ENCODE measurements around the gene FKBP14.

Gene FKBP14

GRCh38 chr7:30019960-30020359 lies 6.5 kb downstream of the FKBP14 start:
- no peak for TF ChIP-seq RARB (CRISPR knock-in tag; IDR thresholded peaks at IDR 0.05)
- TF ChIP-seq SNAI2 (CRISPR knock-in tag; IDR thresholded peaks at IDR 0.05): no peak
- TF ChIP-seq ZFP30 (CRISPR knock-in tag; IDR thresholded peaks at IDR 0.05): no peak
- TF ChIP-seq BACH2 (CRISPR knock-in tag; IDR thresholded peaks at IDR 0.05; ENCODE audit: borderline replicate concordance): no peak
- TF ChIP-seq PATZ1 (CRISPR knock-in tag; IDR thresholded peaks at IDR 0.05; ENCODE audit: borderline replicate concordance): no peak
- TF ChIP-seq ISL1 (CRISPR knock-in tag; IDR thresholded peaks at IDR 0.05): no peak
- TF ChIP-seq ESRRG (CRISPR knock-in tag; IDR thresholded peaks at IDR 0.05): no peak
- no peak for TF ChIP-seq PPARA (CRISPR knock-in tag; IDR thresholded peaks at IDR 0.05; ENCODE audit: borderline replicate concordance)
- no peak for TF ChIP-seq ZNF70 (CRISPR knock-in tag; IDR thresholded peaks at IDR 0.05)
- TF ChIP-seq, protein P1, sequence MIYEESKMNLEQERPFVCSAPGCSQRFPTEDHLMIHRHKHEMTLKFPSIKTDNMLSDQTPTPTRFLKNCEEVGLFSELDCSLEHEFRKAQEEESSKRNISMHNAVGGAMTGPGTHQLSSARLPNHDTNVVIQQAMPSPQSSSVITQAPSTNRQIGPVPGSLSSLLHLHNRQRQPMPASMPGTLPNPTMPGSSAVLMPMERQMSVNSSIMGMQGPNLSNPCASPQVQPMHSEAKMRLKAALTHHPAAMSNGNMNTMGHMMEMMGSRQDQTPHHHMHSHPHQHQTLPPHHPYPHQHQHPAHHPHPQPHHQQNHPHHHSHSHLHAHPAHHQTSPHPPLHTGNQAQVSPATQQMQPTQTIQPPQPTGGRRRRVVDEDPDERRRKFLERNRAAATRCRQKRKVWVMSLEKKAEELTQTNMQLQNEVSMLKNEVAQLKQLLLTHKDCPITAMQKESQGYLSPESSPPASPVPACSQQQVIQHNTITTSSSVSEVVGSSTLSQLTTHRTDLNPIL (CRISPR knock-in tag; IDR thresholded peaks at IDR 0.05; ENCODE audit: low read depth): no peak
- TF ChIP-seq POU6F1 (CRISPR knock-in tag; IDR thresholded peaks at IDR 0.05; ENCODE audit: borderline replicate concordance, low read depth): no peak
- TF ChIP-seq ZNF565 (CRISPR knock-in tag; conservative IDR thresholded peaks at IDR 0.05; ENCODE audit: low read depth): no peak
- TF ChIP-seq ZFP3 (CRISPR knock-in tag; IDR thresholded peaks at IDR 0.05): no peak
- TF ChIP-seq TOX (CRISPR knock-in tag; IDR thresholded peaks at IDR 0.05; ENCODE audit: borderline replicate concordance): no peak
- peak; percentile 59 for ATAC-seq

DNA sequence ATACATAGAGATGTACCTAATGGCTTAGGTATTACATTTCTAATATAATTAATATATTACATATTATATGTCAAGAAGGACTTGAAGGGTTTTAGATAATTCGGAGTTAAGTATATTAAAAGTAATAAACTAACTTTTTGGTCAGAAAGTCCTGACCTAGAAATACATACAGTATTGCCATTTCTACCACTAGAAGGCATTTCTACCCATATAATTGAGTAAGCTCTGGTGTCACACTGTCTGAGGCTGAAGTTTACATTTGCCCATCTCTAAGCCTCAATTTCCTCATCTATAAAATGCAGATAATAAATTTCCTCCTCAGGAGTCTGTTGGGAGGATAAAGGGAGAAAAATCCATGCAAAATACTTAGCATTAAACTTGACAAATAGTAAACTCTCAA lies 7.1 kb downstream of the FKBP14 start:
- TF ChIP-seq GLIS3 (CRISPR knock-in tag; IDR thresholded peaks at IDR 0.05) (no peak), TOX (CRISPR knock-in tag; IDR thresholded peaks at IDR 0.05; ENCODE audit: borderline replicate concordance) (no peak), PPARA (CRISPR knock-in tag; IDR thresholded peaks at IDR 0.05; ENCODE audit: borderline replicate concordance) (no peak), ZNF8 (CRISPR knock-in tag; IDR thresholded peaks at IDR 0.05) (no peak), ZFP30 (CRISPR knock-in tag; IDR thresholded peaks at IDR 0.05) (no peak), RARB (CRISPR knock-in tag; IDR thresholded peaks at IDR 0.05) (no peak), OSR1 (CRISPR knock-in tag; IDR thresholded peaks at IDR 0.05) (no peak), ZC3H10 (CRISPR knock-in tag; IDR thresholded peaks at IDR 0.05) (no peak), ZNF70 (CRISPR knock-in tag; IDR thresholded peaks at IDR 0.05) (no peak), CSDC2 (CRISPR knock-in tag; IDR thresholded peaks at IDR 0.05) (no peak), ARNTL (CRISPR knock-in tag; IDR thresholded peaks at IDR 0.05; ENCODE audit: borderline replicate concordance, low read depth) (no peak), ZFP3 (CRISPR knock-in tag; IDR thresholded peaks at IDR 0.05) (no peak)
- TF ChIP-seq, protein P2, sequence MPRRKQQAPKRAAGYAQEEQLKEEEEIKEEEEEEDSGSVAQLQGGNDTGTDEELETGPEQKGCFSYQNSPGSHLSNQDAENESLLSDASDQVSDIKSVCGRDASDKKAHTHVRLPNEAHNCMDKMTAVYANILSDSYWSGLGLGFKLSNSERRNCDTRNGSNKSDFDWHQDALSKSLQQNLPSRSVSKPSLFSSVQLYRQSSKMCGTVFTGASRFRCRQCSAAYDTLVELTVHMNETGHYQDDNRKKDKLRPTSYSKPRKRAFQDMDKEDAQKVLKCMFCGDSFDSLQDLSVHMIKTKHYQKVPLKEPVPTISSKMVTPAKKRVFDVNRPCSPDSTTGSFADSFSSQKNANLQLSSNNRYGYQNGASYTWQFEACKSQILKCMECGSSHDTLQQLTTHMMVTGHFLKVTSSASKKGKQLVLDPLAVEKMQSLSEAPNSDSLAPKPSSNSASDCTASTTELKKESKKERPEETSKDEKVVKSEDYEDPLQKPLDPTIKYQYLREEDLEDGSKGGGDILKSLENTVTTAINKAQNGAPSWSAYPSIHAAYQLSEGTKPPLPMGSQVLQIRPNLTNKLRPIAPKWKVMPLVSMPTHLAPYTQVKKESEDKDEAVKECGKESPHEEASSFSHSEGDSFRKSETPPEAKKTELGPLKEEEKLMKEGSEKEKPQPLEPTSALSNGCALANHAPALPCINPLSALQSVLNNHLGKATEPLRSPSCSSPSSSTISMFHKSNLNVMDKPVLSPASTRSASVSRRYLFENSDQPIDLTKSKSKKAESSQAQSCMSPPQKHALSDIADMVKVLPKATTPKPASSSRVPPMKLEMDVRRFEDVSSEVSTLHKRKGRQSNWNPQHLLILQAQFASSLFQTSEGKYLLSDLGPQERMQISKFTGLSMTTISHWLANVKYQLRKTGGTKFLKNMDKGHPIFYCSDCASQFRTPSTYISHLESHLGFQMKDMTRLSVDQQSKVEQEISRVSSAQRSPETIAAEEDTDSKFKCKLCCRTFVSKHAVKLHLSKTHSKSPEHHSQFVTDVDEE (CRISPR knock-in tag; IDR thresholded peaks at IDR 0.05): no peak
- TF ChIP-seq, protein P1 (CRISPR knock-in tag; IDR thresholded peaks at IDR 0.05; ENCODE audit: low read depth): no peak
- ATAC-seq: peak; percentile 88

GRCh38 chr7:30018451-30018850 lies 8.1 kb downstream of the FKBP14 start:
- no peak for ATAC-seq
- TF ChIP-seq CSDC2 (CRISPR knock-in tag; IDR thresholded peaks at IDR 0.05) (no peak), ZNF70 (CRISPR knock-in tag; IDR thresholded peaks at IDR 0.05) (no peak), ZNF565 (CRISPR knock-in tag; conservative IDR thresholded peaks at IDR 0.05; ENCODE audit: low read depth) (no peak), ISL1 (CRISPR knock-in tag; IDR thresholded peaks at IDR 0.05) (no peak), BACH2 (CRISPR knock-in tag; IDR thresholded peaks at IDR 0.05; ENCODE audit: borderline replicate concordance) (no peak), ZC3H10 (CRISPR knock-in tag; IDR thresholded peaks at IDR 0.05) (no peak), SNAI2 (CRISPR knock-in tag; IDR thresholded peaks at IDR 0.05) (no peak), OSR1 (CRISPR knock-in tag; IDR thresholded peaks at IDR 0.05) (no peak), PPARA (CRISPR knock-in tag; IDR thresholded peaks at IDR 0.05; ENCODE audit: borderline replicate concordance) (no peak), TOX (CRISPR knock-in tag; IDR thresholded peaks at IDR 0.05; ENCODE audit: borderline replicate concordance) (no peak), GLIS3 (CRISPR knock-in tag; IDR thresholded peaks at IDR 0.05) (no peak), ZFP3 (CRISPR knock-in tag; IDR thresholded peaks at IDR 0.05) (no peak), ZNF8 (CRISPR knock-in tag; IDR thresholded peaks at IDR 0.05) (no peak), ARNTL (CRISPR knock-in tag; IDR thresholded peaks at IDR 0.05; ENCODE audit: borderline replicate concordance, low read depth) (no peak), RARB (CRISPR knock-in tag; IDR thresholded peaks at IDR 0.05) (no peak), ZFP30 (CRISPR knock-in tag; IDR thresholded peaks at IDR 0.05) (no peak), POU6F1 (CRISPR knock-in tag; IDR thresholded peaks at IDR 0.05; ENCODE audit: borderline replicate concordance, low read depth) (no peak), TCF4 (CRISPR knock-in tag; IDR thresholded peaks at IDR 0.05; ENCODE audit: borderline replicate concordance) (no peak)
- TF ChIP-seq, protein P2 (CRISPR knock-in tag; IDR thresholded peaks at IDR 0.05): no peak

All from SK-N-SH treated with all-trans-retinoic acid at 6 μM for 48 hours (cell line).